HG03520 (cell line): Measurements from ENCODE around the gene PNMA3.
"Not testable (repeated sequence)": the region's sequence is repeated elsewhere in the genome, so short reads cannot be mapped to it uniquely, and the experiment has no call there.

Experiments
- ATAC-seq: cut with Tn5 transposase; IDR thresholded peaks from one replicate; pipeline ENCODE4 v1.9.1; 2021; ENCODE audit warnings: mild to moderate bottlenecking, moderate library complexity; ENCODE audit not compliant: unreplicated experiment

Gene PNMA3

GRCh38 chrX:153073331-153073730 lies 17.1 kb downstream of the PNMA3 start:
- not testable (repeated sequence) for ATAC-seq

DNA sequence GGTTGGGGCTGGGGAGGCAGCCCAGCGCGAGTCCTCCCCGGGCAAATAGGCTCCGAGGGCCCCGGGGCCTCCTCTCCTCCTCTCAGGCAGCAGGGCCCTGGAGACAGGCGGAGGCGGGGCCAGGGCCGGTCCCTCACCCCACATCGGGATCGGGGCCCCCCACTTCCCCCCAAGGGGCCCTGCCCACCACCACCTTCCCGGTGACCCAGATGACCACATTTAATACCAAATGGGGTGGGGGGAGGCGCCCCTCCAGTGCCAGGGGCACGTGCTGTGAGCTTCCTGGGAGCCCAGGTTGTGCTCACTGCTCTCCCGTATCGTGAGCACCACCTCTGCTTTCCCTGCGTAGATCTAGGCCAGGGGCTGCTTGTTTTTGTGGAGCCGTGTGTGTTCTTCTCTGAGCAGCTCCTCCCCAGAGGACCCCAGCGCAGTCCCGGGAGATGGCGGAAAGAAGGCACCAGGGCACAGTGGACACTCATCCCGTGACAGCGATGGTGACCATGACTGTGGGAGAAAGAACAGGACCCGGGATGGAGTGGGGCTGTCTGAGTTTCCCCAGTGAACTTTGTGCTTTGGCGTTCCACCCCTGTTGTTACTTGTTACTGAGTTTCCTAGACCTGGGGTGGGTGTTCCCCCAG lies 18.1 kb downstream of the PNMA3 start:
- ATAC-seq = no peak

DNA sequence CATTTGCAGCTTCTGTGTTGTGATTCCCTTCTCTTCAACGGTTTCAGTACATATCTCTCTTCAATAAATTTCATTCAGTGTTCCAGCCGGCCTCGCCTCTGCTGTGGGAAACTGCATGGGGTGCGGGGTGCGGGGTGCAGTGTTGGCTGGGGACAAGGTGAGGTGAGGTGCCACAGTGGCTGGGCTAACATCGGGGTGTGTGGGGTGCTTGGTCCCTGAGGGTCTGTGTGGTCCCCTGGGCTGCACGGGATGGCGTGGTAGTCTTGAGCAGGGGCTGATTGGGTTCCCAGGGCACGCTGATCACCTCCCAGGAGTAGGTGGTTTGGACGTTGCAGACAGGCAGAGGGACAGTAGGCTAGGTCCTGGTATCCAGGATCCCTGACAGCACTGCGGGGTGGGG lies 18.7 kb downstream of the PNMA3 start:
- no peak for ATAC-seq

- no peak for ATAC-seq
Measured at GRCh38 chrX:153075366-153075765, 19.1 kb downstream of the PNMA3 start.

GRCh38 chrX:153077437-153078135 lies 21.3 kb downstream of the PNMA3 start:
- ATAC-seq = peak; percentile 54

- ATAC-seq = not testable (repeated sequence)
Measured at GRCh38 chrX:153083238-153083923, 27.1 kb downstream of the PNMA3 start.

DNA sequence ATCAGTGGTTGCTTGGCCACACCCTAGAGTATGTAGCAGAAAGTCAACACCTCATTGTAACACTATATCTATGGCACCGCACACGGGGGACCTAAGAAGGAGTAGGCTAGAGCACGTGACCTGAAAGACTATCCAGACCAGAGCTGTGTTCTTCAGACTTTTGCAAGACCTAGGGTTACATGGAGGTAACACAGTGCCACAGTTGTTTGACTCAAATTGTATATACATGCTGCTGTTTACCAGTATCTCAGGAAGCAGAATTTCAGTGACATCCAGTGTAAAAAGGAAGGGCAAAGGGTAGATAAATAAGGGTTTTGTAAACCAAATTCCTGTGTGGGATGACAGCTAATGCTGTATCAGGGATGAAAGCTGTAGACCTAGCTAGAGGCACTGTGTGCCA lies 46.1 kb downstream of the PNMA3 start:
- no peak for ATAC-seq

DNA sequence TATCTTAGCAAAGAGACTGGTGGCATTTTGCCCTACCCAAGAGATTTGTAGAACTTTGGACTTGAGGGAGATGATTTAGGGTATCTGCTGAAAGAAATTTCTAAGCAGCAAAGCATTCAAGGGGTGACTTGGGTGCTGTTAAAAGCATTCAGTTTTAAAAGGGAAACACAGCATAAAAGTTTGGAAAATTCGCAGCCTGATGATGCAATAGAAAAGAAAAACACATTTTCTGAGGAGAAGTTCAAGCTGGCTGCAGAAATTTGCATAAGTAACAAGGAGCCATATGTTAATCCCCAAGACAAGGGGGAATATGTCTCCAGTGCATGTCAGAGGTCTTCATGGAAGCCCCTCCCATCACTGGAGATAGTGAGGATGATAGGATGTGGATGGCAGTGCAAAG lies 48.7 kb downstream of the PNMA3 start:
- not testable (repeated sequence) for ATAC-seq

- peak; percentile 50 for ATAC-seq
Measured at GRCh38 chrX:153106092-153106801, 50.0 kb downstream of the PNMA3 start.
